Fibroblast of the aortic adventitia (primary cell): ENCODE results near the gene MROH8. TPM values are rescaled to one million over a fixed set of nuclear protein-coding genes. Genes with fewer than 3 reads are reported as not detected.

ENCODE experiments used
- DNase-seq: peaks from one replicate; pipeline ENCODE4 v3.0.0-alpha.2; 2010; ENCODE audit warnings: low read depth
- H3K4me3 ChIP-seq: 2 replicates; pipeline ENCODE4 v1.5.1; 2011; ENCODE audit warnings: low read depth, mild to moderate bottlenecking, control low read depth, low read length, moderate library complexity
- CTCF ChIP-seq: IDR thresholded peaks from 2 replicates; pipeline ENCODE4 v1.5.1; 2011; ENCODE audit warnings: mild to moderate bottlenecking, low read length, control low read depth, inconsistent platforms; ENCODE audit not compliant: insufficient read depth
- total RNA-seq: library from RNA; depleted of rRNA; stranded (reverse); fragments of >200 nt; gene quantifications from 2 replicates; pipeline ENCODE4 v1.2.3, GENCODE V29; 2012; ENCODE audit warnings: low replicate concordance

The MROH8 gene
- total RNA-seq, result 0.49 and 3.1 TPM in 2 replicates

- peak within 1 kb of the TSS; percentile 74 for H3K4me3 ChIP-seq
- peak; percentile 98 for DNase-seq
- no peak for TF ChIP-seq CTCF
These were observed at the start of gene MROH8, which contains the start of gene RPN2 for GRCh38 chr20:37178839-37179682. MROH8 (minus strand) TSS chr20:37179548. RPN2 (plus strand) TSS chr20:37179330; CDS start chr20:37179357, 27 bp downstream.

GRCh38 chr20:37228656-37229055 lies 49.3 kb upstream of the MROH8 start:
- DNase-seq, result no peak
- no peak overlapping the region for H3K4me3 ChIP-seq
- TF ChIP-seq CTCF, result no peak

GRCh38 chr20:37228082-37228481 lies 48.7 kb upstream of the MROH8 start:
- DNase-seq, result peak; percentile 65
- no peak overlapping the region for H3K4me3 ChIP-seq
- TF ChIP-seq CTCF, result no peak

GRCh38 chr20:37226889-37227288 lies 47.5 kb upstream of the MROH8 start:
- DNase-seq, result peak; percentile 60
- H3K4me3 ChIP-seq, result no peak overlapping the region
- TF ChIP-seq CTCF, result no peak

- no peak for TF ChIP-seq CTCF
- H3K4me3 ChIP-seq, result no peak overlapping the region
- no peak for DNase-seq
These were observed 45.8 kb upstream of the MROH8 start for GRCh38 chr20:37225146-37225545.

GRCh38 chr20:37223053-37223452 lies 43.7 kb upstream of the MROH8 start:
- no peak for TF ChIP-seq CTCF
- H3K4me3 ChIP-seq, result no peak overlapping the region
- peak; percentile 89 for DNase-seq
